Activated B cell treated with CpG ODN at 0.5 μM for 24 hours (primary cell): ENCODE results near the gene PAK5. TPM values are rescaled to one million over a fixed set of nuclear protein-coding genes. Genes with fewer than 3 reads are reported as not detected.

Experiments used
- ATAC-seq: fragments of 200-7000 bp; cut with Tn5 transposase; one replicate; pipeline ENCODE4 v1.10.0; 2021; ENCODE audit warnings: low read depth, mild to moderate bottlenecking, moderate library complexity
- CTCF ChIA-PET: fragments of 350-600 bp; sonication (Branson Sonifier 250); formaldehyde crosslinking; loops from one replicate; lab custom pipeline; 2021; ENCODE audit warnings: antibody characterized with exemption; lab: Charles Lee
- POLR2A ChIA-PET: fragments of 350-600 bp; sonication (Branson Sonifier 250); formaldehyde crosslinking; loops from one replicate; lab custom pipeline; 2021; ENCODE audit warnings: antibody characterized with exemption; lab: Charles Lee
- DNase-seq: peaks from one replicate; pipeline ENCODE4 v3.0.0; 2022
- H3K27ac Mint-ChIP-seq: one replicate; pipeline ENCODE4 v1.8.0; 2020; ENCODE audit warnings: mixed read lengths
- H3K27me3 Mint-ChIP-seq: one replicate; pipeline ENCODE4 v1.8.0; 2021; ENCODE audit warnings: mixed read lengths
- H3K36me3 Mint-ChIP-seq: one replicate; pipeline ENCODE4 v1.8.0; 2021; ENCODE audit warnings: low read depth, mixed read lengths
- H3K4me1 Mint-ChIP-seq: one replicate; pipeline ENCODE4 v1.8.0; 2021; ENCODE audit warnings: mixed read lengths
- H3K4me3 Mint-ChIP-seq: one replicate; pipeline ENCODE4 v1.8.0; 2020; ENCODE audit warnings: mild to moderate bottlenecking, mixed read lengths
- H3K9me3 Mint-ChIP-seq: one replicate; pipeline ENCODE4 v1.8.0; 2020; ENCODE audit warnings: mixed read lengths
- intact Hi-C: fragments of 100-400 bp; cut with micrococcal nuclease; formaldehyde crosslinking; loops from one replicate; pipeline ENCODE4 v1.15.1; 2024
- total RNA-seq: library from RNA; stranded (reverse); gene quantifications from 2 replicates; pipeline ENCODE4 v1.2.3, GENCODE V29; 2022
- TF ChIP-seq, protein P1 (sequence below): fragments of 200-600 bp; IDR thresholded peaks from one replicate; pipeline ENCODE4 v1.8.0; 2022; ENCODE audit warnings: antibody characterized with exemption, mild to moderate bottlenecking

PAK5 gene
- total RNA-seq, 1 donor from 2014 or later, result not detected

DNA sequence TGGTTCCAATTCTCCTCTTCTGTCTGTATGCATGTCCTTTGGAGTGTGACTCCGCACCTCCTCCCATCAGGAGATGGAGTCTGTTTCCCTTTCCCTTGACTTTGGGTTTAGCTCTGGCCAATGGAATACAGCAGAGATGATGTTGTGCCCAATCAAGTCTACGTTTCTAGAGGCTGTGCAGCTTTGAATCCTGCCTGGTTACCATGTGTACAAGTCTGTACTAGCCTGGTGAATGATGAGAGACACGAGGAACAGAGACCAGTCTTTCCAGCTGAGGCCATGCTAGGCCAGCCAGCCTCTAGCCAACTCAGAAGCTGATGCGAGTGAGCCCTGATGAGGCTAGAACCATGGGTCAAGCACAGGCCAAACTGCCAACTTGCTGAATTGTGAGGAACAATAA lies 241.3 kb downstream of the PAK5 start:
- ATAC-seq (no peak), DNase-seq (no peak)
- H3K4me3 Mint-ChIP-seq, result no peak overlapping the region
- POLR2A ChIA-PET, result no interaction called here
- peaks cover 10% of the 10 kb centered on the region for H3K27me3 Mint-ChIP-seq
- H3K4me1 Mint-ChIP-seq, result no peaks in the 10 kb centered on the region
- no peaks in the 10 kb centered on the region for H3K36me3 Mint-ChIP-seq
- intact Hi-C loops, result no loop called here
- no peak overlapping the region for H3K27ac Mint-ChIP-seq
- CTCF ChIA-PET, result no interaction called here
- TF ChIP-seq, protein P1, sequence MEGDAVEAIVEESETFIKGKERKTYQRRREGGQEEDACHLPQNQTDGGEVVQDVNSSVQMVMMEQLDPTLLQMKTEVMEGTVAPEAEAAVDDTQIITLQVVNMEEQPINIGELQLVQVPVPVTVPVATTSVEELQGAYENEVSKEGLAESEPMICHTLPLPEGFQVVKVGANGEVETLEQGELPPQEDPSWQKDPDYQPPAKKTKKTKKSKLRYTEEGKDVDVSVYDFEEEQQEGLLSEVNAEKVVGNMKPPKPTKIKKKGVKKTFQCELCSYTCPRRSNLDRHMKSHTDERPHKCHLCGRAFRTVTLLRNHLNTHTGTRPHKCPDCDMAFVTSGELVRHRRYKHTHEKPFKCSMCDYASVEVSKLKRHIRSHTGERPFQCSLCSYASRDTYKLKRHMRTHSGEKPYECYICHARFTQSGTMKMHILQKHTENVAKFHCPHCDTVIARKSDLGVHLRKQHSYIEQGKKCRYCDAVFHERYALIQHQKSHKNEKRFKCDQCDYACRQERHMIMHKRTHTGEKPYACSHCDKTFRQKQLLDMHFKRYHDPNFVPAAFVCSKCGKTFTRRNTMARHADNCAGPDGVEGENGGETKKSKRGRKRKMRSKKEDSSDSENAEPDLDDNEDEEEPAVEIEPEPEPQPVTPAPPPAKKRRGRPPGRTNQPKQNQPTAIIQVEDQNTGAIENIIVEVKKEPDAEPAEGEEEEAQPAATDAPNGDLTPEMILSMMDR, result no peak
- H3K9me3 Mint-ChIP-seq, result no peaks in the 10 kb centered on the region

DNA sequence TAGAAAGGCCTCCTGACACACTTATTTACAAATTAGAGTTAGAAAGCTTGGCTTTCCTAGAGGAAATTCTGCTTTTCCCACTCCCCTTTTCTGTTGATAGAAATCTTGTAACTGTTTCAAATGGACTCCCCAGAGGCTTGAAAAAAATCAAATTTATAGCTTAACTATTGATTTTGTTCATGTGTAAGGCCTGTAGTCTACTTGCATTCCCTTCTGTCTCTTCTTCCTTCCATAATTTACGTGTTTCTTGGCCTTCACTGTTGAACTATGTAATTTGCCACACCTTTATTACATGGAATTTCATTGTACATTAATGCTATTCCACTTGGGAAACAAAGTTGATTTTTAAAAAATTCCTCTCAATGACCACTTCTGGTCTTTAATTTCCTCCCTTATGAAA lies 243.1 kb downstream of the PAK5 start:
- ATAC-seq, result no peak
- H3K36me3 Mint-ChIP-seq, result no peaks in the 10 kb centered on the region
- no peak overlapping the region for H3K27ac Mint-ChIP-seq
- intact Hi-C loops, result no loop called here
- H3K27me3 Mint-ChIP-seq, result peaks cover 4% of the 10 kb centered on the region
- CTCF ChIA-PET, result no interaction called here
- no peak overlapping the region for H3K4me3 Mint-ChIP-seq
- no peak for DNase-seq
- TF ChIP-seq, protein P1, result no peak
- no peaks in the 10 kb centered on the region for H3K9me3 Mint-ChIP-seq
- no peaks in the 10 kb centered on the region for H3K4me1 Mint-ChIP-seq
- POLR2A ChIA-PET, result no interaction called here

DNA sequence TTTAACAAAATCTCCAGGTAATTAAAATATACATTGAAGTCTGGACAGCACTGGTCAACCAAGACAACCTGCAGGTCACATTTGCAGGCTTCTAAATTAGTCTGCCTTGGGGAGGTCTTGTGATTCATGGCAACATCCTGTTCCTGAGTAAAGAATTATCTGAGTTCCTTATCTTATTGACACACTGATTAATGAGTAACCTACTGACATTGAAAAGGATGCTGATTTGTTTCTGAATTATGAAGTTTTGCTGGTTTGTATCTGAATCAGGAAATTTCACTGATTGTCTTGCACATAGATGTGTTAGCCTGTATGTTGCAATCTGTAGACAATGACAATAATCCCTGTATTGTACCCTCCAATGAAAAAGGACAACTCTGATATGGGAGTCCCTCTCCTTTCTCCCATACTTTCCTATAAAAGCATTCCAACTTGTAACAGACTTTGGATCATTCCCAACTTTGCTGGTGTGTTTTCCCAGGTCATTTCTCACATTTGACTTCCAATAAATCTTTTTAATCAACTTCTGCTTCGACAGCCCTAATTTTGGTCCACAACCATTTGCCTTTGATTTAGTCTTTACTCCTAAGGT lies 244.5 kb downstream of the PAK5 start:
- H3K9me3 Mint-ChIP-seq, result no peaks in the 10 kb centered on the region
- intact Hi-C loops, result no loop called here
- no peak overlapping the region for H3K27ac Mint-ChIP-seq
- ChIA-PET POLR2A (no interaction called here), CTCF (no interaction called here)
- TF ChIP-seq, protein P1, result no peak
- peaks cover under 1% of the 10 kb centered on the region for H3K27me3 Mint-ChIP-seq
- no peak overlapping the region for H3K4me3 Mint-ChIP-seq
- H3K36me3 Mint-ChIP-seq, result no peaks in the 10 kb centered on the region
- ATAC-seq (no peak), DNase-seq (no peak)
- H3K4me1 Mint-ChIP-seq, result no peaks in the 10 kb centered on the region

- DNase-seq (no peak), ATAC-seq (no peak)
- ChIA-PET POLR2A (no interaction called here), CTCF (no interaction called here)
- TF ChIP-seq, protein P1, result no peak
- no peak overlapping the region for H3K27ac Mint-ChIP-seq
- H3K36me3 Mint-ChIP-seq, result no peaks in the 10 kb centered on the region
- H3K27me3 Mint-ChIP-seq, result peaks cover 2% of the 10 kb centered on the region
- no peaks in the 10 kb centered on the region for H3K9me3 Mint-ChIP-seq
- intact Hi-C loops, result no loop called here
- H3K4me3 Mint-ChIP-seq, result no peak overlapping the region
- H3K4me1 Mint-ChIP-seq, result no peaks in the 10 kb centered on the region
These were observed 246.5 kb downstream of the PAK5 start for GRCh38 chr20:9592419-9592818.

DNA sequence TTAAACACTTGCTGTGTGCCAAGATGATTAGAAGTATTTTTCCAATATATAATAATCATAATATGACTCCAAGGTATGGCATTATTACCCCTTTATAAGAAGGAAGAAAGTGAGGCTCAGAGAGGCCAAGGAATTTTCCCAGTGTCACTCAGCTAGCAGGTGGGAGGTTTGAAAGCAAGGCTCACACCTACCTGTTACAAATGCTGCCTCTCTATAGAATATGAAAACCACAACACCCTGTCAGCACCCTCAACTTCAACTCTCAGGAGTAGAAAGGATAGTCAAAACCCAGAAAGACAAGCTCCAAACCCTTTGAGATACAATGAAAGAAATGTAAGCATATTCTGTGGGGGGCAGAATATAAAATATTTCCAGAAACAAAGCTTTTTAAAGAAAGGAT lies 247.8 kb downstream of the PAK5 start:
- CTCF ChIA-PET, result no interaction called here
- ATAC-seq (no peak), DNase-seq (no peak)
- Mint-ChIP-seq H3K4me3 (no peak overlapping the region), H3K27ac (no peak overlapping the region), H3K36me3 (no peaks in the 10 kb centered on the region), H3K4me1 (no peaks in the 10 kb centered on the region), H3K27me3 (peaks cover 2% of the 10 kb centered on the region), H3K9me3 (no peaks in the 10 kb centered on the region)
- TF ChIP-seq, protein P1, result no peak
- intact Hi-C loops, result no loop called here
- POLR2A ChIA-PET, result no interaction called here
